Measurements from ENCODE around the gene FAT1. TPM values are rescaled to one million over a fixed set of nuclear protein-coding genes. Genes with fewer than 3 reads are reported as not detected.
"Not testable (repeated sequence)": the region's sequence is repeated elsewhere in the genome, so short reads cannot be mapped to it uniquely, and the experiment has no call there.

Gene FAT1
- polyA plus RNA-seq, 1 experiment, result 489 TPM

DNA sequence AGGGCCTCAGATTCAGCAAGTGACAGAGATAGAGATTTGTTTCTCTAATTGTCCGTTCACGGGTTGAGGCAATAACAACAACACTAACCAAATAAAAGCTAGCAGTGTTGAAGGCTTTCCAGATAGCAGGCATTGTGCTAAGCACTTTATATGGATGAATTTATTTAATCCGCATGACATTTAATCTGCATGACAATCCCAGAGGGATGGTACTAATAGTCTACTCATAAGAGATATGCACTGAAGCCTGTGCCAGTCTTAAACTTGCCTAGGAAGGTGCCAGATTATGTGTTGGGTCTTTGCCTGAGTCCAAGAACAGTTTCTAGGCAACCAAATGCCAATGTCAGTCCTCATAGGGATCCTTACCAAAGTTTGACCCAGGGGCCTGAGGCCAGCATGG lies 37.7 kb upstream of the FAT1 start:
- CTCF ChIA-PET, result no interaction called here
- H3K36me3 ChIP-seq (ENCODE audit: control insufficient read depth, insufficient read depth, low read length), result no peaks in the 10 kb centered on the region
- POLR2A ChIA-PET, result no interaction called here
- TF ChIP-seq, protein P1, sequence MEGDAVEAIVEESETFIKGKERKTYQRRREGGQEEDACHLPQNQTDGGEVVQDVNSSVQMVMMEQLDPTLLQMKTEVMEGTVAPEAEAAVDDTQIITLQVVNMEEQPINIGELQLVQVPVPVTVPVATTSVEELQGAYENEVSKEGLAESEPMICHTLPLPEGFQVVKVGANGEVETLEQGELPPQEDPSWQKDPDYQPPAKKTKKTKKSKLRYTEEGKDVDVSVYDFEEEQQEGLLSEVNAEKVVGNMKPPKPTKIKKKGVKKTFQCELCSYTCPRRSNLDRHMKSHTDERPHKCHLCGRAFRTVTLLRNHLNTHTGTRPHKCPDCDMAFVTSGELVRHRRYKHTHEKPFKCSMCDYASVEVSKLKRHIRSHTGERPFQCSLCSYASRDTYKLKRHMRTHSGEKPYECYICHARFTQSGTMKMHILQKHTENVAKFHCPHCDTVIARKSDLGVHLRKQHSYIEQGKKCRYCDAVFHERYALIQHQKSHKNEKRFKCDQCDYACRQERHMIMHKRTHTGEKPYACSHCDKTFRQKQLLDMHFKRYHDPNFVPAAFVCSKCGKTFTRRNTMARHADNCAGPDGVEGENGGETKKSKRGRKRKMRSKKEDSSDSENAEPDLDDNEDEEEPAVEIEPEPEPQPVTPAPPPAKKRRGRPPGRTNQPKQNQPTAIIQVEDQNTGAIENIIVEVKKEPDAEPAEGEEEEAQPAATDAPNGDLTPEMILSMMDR (IDR thresholded peaks at IDR 0.05; ENCODE audit: insufficient read depth, low read depth, low read length), result no peak
- DNase-seq (ENCODE audit: low read depth), result no peak
- H3K27me3 ChIP-seq (ENCODE audit: control insufficient read depth, insufficient read depth, low read length), result no peaks in the 10 kb centered on the region
- H3K4me3 ChIP-seq (ENCODE audit: low read depth, low read length), result no peak overlapping the region

DNA sequence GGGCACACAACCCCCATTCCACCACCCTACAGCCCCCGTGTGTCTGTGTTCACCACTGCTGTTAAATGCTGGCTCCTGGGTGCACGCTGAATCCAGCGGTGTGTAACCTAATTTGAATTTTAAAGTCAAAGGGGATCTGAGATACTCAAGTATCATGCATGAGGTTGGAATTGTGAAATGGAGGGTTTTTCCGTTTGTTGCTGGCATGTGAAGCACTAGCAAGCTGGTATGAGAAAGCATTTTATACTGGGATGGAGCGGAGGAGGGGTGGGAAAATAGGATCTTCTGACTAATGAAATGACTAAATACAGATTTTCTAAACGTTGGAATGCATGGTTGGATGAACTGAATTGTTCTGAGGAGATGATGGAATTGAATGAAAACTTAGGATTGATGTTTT lies 36.9 kb upstream of the FAT1 start:
- Histone ChIP-seq H3K4me3 (ENCODE audit: low read depth, low read length) (no peak overlapping the region), H3K27me3 (ENCODE audit: control insufficient read depth, insufficient read depth, low read length) (no peaks in the 10 kb centered on the region), H3K36me3 (ENCODE audit: control insufficient read depth, insufficient read depth, low read length) (no peaks in the 10 kb centered on the region)
- DNase-seq (ENCODE audit: low read depth), result no peak
- CTCF ChIA-PET, result interaction anchor here (0.7 kb wide), 1 partner anchor 10 kb away, joined by 3 read pairs; no protein-coding TSS in a partner anchor
- TF ChIP-seq, protein P1 (IDR thresholded peaks at IDR 0.05; ENCODE audit: insufficient read depth, low read depth, low read length), result no peak
- POLR2A ChIA-PET, result no interaction called here

DNA sequence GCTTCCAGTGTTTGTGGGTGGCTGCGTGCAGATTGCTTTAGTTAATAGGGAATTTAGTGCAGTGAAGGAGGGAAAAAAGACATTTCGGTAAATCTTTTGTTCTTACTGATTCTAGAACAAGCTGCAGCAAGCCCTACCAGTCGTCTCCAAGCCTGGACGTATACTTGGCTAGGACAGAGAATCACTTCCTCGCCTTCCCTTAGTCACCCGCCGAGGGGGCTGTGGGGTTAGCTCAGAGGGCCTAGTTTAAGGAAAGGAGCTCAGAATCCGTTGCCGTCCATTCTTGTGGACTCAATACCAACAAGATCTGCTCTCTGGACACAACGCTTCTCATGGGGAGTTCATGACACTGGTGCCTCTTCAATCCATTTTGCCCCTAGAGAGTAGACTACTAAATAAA lies 36.3 kb upstream of the FAT1 start:
- CTCF ChIA-PET, result interaction anchor here (0.7 kb wide), 1 partner anchor 11 kb away, joined by 3 read pairs; no protein-coding TSS in a partner anchor

DNA sequence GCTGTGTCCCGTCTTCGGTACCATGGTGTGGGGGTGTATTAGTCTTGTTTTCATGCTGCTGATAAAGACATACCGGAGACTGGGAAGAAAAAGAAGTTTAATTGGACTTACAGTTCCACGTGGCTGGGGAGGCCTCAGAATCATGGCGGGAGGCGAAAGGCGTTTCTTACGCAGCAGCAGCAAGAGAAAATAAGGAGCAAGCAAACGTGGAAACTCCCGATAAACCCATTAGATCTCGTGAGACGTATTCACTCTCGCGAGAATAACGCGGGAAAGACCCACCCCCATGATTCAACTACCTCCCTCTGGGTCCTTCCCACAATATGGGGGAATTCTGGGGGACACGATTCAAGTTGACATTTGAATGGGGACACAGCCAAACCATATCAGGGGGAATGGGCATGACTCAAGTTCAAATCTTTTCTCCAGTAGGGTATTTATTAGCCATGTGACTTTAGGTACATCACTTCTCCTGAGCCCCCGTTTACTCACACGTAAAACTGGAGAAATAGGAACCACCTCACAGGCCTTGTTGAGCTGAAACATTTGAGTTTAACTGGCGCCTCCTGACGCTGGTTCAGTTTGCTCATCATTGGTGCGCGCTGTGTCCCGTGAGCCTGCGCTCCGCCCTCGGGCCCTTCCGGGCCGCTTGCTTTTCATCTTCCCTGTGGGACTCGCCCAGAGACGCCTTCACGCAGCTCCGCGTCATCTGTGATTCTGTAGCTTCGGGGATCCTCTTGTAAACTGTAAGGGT lies 35.5 kb upstream of the FAT1 start:
- no peak for DNase-seq (ENCODE audit: low read depth)
- TF ChIP-seq, protein P1 (IDR thresholded peaks at IDR 0.05; ENCODE audit: insufficient read depth, low read depth, low read length), result no peak
- Histone ChIP-seq H3K4me3 (ENCODE audit: low read depth, low read length) (no peak overlapping the region), H3K36me3 (ENCODE audit: control insufficient read depth, insufficient read depth, low read length) (no peaks in the 10 kb centered on the region), H3K27me3 (ENCODE audit: control insufficient read depth, insufficient read depth, low read length) (no peaks in the 10 kb centered on the region)
- ChIA-PET CTCF (interaction anchor here (1.0 to 1.3 kb wide), 2 partner anchors 13 to 32 kb away, joined by 3 read pairs; no protein-coding TSS in a partner anchor), POLR2A (no interaction called here)

More for the DNA sequence above, 36.3 kb upstream of the FAT1 start:
- Histone ChIP-seq H3K4me3 (ENCODE audit: low read depth, low read length) (no peak overlapping the region), H3K36me3 (ENCODE audit: control insufficient read depth, insufficient read depth, low read length) (no peaks in the 10 kb centered on the region), H3K27me3 (ENCODE audit: control insufficient read depth, insufficient read depth, low read length) (no peaks in the 10 kb centered on the region)
- POLR2A ChIA-PET, result no interaction called here
- no peak for DNase-seq (ENCODE audit: low read depth)
- TF ChIP-seq, protein P1 (IDR thresholded peaks at IDR 0.05; ENCODE audit: insufficient read depth, low read depth, low read length), result no peak

DNA sequence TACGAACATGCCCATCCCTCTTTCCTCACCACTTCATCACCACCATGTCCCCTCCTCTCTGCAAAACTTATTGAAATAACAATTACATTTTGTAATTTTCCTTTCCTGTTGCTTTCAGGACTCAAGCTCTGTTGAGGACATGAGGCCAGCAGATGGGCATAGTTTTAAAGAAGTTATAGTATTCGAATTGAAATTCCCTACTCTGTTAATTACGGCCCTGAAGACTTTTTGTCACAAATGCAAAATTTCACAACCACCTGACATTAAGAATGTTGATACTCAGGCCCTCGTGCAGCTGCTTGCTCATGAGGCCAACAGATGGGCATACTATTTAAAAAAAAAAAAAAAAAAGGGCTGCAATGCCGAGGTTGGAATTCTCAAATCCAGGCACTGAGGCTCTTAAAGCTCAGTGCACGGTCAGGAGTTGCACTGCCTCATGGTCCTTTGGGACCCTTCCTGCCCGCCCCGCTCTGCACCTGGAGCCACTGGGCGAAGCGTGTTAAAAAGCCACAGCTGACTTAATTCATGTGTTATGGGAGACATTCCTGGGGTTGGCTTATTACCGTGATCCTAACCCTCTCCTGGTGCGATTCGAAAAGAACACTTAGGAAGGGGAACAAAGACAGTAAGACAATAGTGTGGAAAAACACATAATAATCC lies 34.2 kb upstream of the FAT1 start:
- CTCF ChIA-PET, result interaction anchor here (1.0 to 1.3 kb wide), 2 partner anchors 12 to 31 kb away, joined by 3 read pairs; no protein-coding TSS in a partner anchor
- DNase-seq (ENCODE audit: low read depth), result peak; percentile 60
- no peaks in the 10 kb centered on the region for H3K27me3 ChIP-seq (ENCODE audit: control insufficient read depth, insufficient read depth, low read length)
- TF ChIP-seq, protein P1 (IDR thresholded peaks at IDR 0.05; ENCODE audit: insufficient read depth, low read depth, low read length), result no peak
- no peak overlapping the region for H3K4me3 ChIP-seq (ENCODE audit: low read depth, low read length)
- POLR2A ChIA-PET, result no interaction called here
- no peaks in the 10 kb centered on the region for H3K36me3 ChIP-seq (ENCODE audit: control insufficient read depth, insufficient read depth, low read length)

DNA sequence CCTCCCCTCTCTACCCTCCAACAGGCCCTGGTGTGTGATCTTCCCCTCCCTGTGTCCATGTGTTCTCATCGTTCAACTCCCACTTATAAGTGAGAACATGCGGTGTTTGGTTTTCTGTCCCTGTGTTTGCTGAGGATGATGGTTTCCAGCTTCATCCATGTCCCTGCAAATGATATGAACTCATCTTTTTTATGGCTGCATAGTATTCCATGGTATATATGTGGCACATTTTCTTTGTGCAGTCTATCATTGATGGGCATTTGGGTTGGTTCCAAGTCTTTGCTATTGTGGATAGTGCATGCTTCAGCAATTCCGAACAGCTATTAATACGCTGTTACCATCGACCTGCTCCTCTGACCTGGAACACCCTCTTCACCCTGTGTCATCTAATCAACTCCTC lies 32.9 kb upstream of the FAT1 start:
- H3K4me3 ChIP-seq (ENCODE audit: low read depth, low read length); DNase-seq (ENCODE audit: low read depth); POLR2A ChIA-PET; H3K36me3 ChIP-seq (ENCODE audit: control insufficient read depth, insufficient read depth, low read length); CTCF ChIA-PET; H3K27me3 ChIP-seq (ENCODE audit: control insufficient read depth, insufficient read depth, low read length): not testable (repeated sequence)

Data from BJ (cell line).